ENCODE data around the gene CLCN7.

The CLCN7 gene
- total RNA-seq, result 72.6 to 101 reads per million in 2 donors

- DNase-seq, result peak; percentile 84
Observed at GRCh38 chr16:1474796-1475551, at the start of gene CLCN7. Gene CLCN7 (minus strand): TSS chr16:1475028. CDS start chr16:1474974, 54 bp downstream.

GRCh38 chr16:1524366-1524765 is 49.5 kb upstream of the CLCN7 start:
- no peak for DNase-seq

GRCh38 chr16:1523581-1524245 is 48.9 kb upstream of the CLCN7 start:
- DNase-seq, result no peak

- DNase-seq, result no peak
Observed at GRCh38 chr16:1520461-1520860, 45.6 kb upstream of the CLCN7 start.

- DNase-seq, result no peak
Observed at GRCh38 chr16:1519831-1520230, 45.0 kb upstream of the CLCN7 start.

GRCh38 chr16:1518626-1519135 is 43.9 kb upstream of the CLCN7 start:
- no peak for DNase-seq

- DNase-seq, result no peak
Observed at GRCh38 chr16:1514507-1514906, 39.7 kb upstream of the CLCN7 start.

GRCh38 chr16:1512774-1513173 is 37.9 kb upstream of the CLCN7 start:
- DNase-seq, result no peak

- no peak for DNase-seq
Observed at GRCh38 chr16:1511662-1512569, 37.1 kb upstream of the CLCN7 start.

GRCh38 chr16:1510941-1511351 is 36.1 kb upstream of the CLCN7 start:
- no peak for DNase-seq

GRCh38 chr16:1510272-1510671 is 35.4 kb upstream of the CLCN7 start:
- no peak for DNase-seq

GRCh38 chr16:1509307-1510221 is 34.7 kb upstream of the CLCN7 start:
- no peak for DNase-seq

- no peak for DNase-seq
Observed at GRCh38 chr16:1508494-1509187, 33.8 kb upstream of the CLCN7 start.

GRCh38 chr16:1506494-1507213 is 31.8 kb upstream of the CLCN7 start:
- no peak for DNase-seq

- DNase-seq, result no peak
Observed at GRCh38 chr16:1505912-1506311, 31.1 kb upstream of the CLCN7 start.

- DNase-seq, result no peak
Observed at GRCh38 chr16:1505073-1505844, 30.4 kb upstream of the CLCN7 start.

- no peak for DNase-seq
Observed at GRCh38 chr16:1503110-1503955, 28.5 kb upstream of the CLCN7 start.

- DNase-seq, result no peak
Observed at GRCh38 chr16:1502092-1503004, 27.5 kb upstream of the CLCN7 start.

All from T-helper 9 cell (primary cell).